ENCODE results near the gene ADAMTS3. TPM values are rescaled to one million over a fixed set of nuclear protein-coding genes. Genes with fewer than 3 reads are reported as not detected.

Gene ADAMTS3
- total and polyA plus RNA-seq, 2 donors (not counting 1 experiment from before 2014, with no cell fraction given) = not detected

- H3K9me3 Mint-ChIP-seq (ENCODE audit: insufficient read depth) = no peaks in the 10 kb centered on the region
- TF ChIP-seq, protein P1, sequence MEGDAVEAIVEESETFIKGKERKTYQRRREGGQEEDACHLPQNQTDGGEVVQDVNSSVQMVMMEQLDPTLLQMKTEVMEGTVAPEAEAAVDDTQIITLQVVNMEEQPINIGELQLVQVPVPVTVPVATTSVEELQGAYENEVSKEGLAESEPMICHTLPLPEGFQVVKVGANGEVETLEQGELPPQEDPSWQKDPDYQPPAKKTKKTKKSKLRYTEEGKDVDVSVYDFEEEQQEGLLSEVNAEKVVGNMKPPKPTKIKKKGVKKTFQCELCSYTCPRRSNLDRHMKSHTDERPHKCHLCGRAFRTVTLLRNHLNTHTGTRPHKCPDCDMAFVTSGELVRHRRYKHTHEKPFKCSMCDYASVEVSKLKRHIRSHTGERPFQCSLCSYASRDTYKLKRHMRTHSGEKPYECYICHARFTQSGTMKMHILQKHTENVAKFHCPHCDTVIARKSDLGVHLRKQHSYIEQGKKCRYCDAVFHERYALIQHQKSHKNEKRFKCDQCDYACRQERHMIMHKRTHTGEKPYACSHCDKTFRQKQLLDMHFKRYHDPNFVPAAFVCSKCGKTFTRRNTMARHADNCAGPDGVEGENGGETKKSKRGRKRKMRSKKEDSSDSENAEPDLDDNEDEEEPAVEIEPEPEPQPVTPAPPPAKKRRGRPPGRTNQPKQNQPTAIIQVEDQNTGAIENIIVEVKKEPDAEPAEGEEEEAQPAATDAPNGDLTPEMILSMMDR (IDR thresholded peaks at IDR 0.05) = no peak
- no peak for TF ChIP-seq EZH2 (IDR thresholded peaks at IDR 0.05; ENCODE audit: borderline replicate concordance, insufficient read depth, low read depth, low read length, poor library complexity, severe bottlenecking)
- no peak overlapping the region for H2AFZ ChIP-seq (ENCODE audit: insufficient read depth, low read depth, low read length, poor library complexity, severe bottlenecking)
- CTCF ChIA-PET = interaction anchor here (2.6 kb wide), 1 partner anchor 12 kb away, joined by 7 read pairs; no protein-coding TSS in a partner anchor
- H3K27ac ChIP-seq (ENCODE audit: low read length in 2 of 2) = no peak overlapping the region
- no peak overlapping the region for H3K4me3 ChIP-seq (ENCODE audit: control extremely low read depth in 1 of 5, extremely low read depth in 1 of 5, insufficient read depth in 1 of 5, low read depth in 2 of 5, low read length in 4 of 5)
- H3K27ac Mint-ChIP-seq = no peak overlapping the region
- intact Hi-C loops (cut with micrococcal nuclease) = no loop called here
- no peaks in the 10 kb centered on the region for H3K79me2 ChIP-seq (ENCODE audit: control insufficient read depth, insufficient read depth, low read length)
- H3K27me3 Mint-ChIP-seq = peaks cover 3% of the 10 kb centered on the region
- ATAC-seq (ENCODE audit: low read depth) (no peak), DNase-seq (no peak)
- H3K4me1 Mint-ChIP-seq = no peaks in the 10 kb centered on the region
- H3K4me3 Mint-ChIP-seq = no peak overlapping the region
- POLR2A ChIA-PET = no interaction called here
- H3K4me2 ChIP-seq (replicated peaks; ENCODE audit: low read depth, low read length, poor library complexity, severe bottlenecking) = no peak overlapping the region
- H3K9me3 ChIP-seq (ENCODE audit: control extremely low read depth in 1 of 3, control insufficient read depth in 2 of 3, insufficient read depth in 1 of 3, low read length in 2 of 3) = no peaks in the 10 kb centered on the region
- H4K20me1 ChIP-seq (ENCODE audit: control insufficient read depth, insufficient read depth, low read length, poor library complexity, severe bottlenecking) = no peaks in the 10 kb centered on the region
- H3K9ac ChIP-seq (ENCODE audit: low read length) = no peak overlapping the region
- H3K27me3 ChIP-seq (replicated peaks in 1 of 4; ENCODE audit: control extremely low read depth in 1 of 4, control insufficient read depth in 3 of 4, insufficient read depth in 4 of 4, low read length in 3 of 4) = no peaks in the 10 kb centered on the region
- no peaks in the 10 kb centered on the region for H3K36me3 ChIP-seq (replicated peaks in 1 of 2; ENCODE audit: control extremely low read depth in 1 of 2, control insufficient read depth in 1 of 2, extremely low read depth in 1 of 2, insufficient read depth in 2 of 2, low read length in 1 of 2)
- no peaks in the 10 kb centered on the region for H3K4me1 ChIP-seq (ENCODE audit: control insufficient read depth in 2 of 2, insufficient read depth in 2 of 2, low read length in 2 of 2)
These were observed 254.2 kb downstream of the ADAMTS3 start for GRCh38 chr4:72314869-72315268.

DNA sequence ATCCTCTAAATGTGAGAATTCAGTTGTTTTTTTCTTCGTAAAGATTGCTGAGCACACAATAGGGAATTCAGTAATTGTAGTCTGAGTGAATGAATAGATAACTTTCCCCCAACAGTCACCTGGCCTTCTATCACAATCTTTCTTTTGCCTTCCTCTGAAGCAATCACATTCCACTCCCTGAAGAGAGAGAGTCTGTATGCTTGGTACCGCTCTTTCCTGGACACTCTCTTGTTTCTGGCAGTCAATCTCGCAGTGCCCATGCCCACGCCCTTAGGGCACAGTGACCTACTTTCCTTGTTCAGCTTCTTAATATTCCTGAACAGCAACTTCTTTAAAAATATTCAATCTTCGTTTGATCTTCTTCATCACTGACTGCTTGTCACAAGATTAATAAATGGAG, 255.9 kb downstream of the ADAMTS3 start:
- H3K4me3 ChIP-seq (ENCODE audit: control extremely low read depth in 1 of 5, extremely low read depth in 1 of 5, insufficient read depth in 1 of 5, low read depth in 2 of 5, low read length in 4 of 5) = no peak overlapping the region
- DNase-seq (no peak), ATAC-seq (ENCODE audit: low read depth) (no peak)
- H3K9me3 ChIP-seq (ENCODE audit: control extremely low read depth in 1 of 3, control insufficient read depth in 2 of 3, insufficient read depth in 1 of 3, low read length in 2 of 3) = no peaks in the 10 kb centered on the region
- Mint-ChIP-seq H3K27me3 (no peaks in the 10 kb centered on the region), H3K27ac (no peak overlapping the region), H3K4me3 (no peak overlapping the region), H3K9me3 (ENCODE audit: insufficient read depth) (no peaks in the 10 kb centered on the region), H3K4me1 (no peaks in the 10 kb centered on the region)
- no peaks in the 10 kb centered on the region for H3K27me3 ChIP-seq (replicated peaks in 1 of 4; ENCODE audit: control extremely low read depth in 1 of 4, control insufficient read depth in 3 of 4, insufficient read depth in 4 of 4, low read length in 3 of 4)
- POLR2A ChIA-PET = no interaction called here
- no peaks in the 10 kb centered on the region for H3K4me1 ChIP-seq (ENCODE audit: control insufficient read depth in 2 of 2, insufficient read depth in 2 of 2, low read length in 2 of 2)
- CTCF ChIA-PET = interaction anchor here (1.2 to 1.4 kb wide), 2 partner anchors 10 to 12 kb away, joined by 4 to 5 read pairs; no protein-coding TSS in a partner anchor
- no peak overlapping the region for H3K9ac ChIP-seq (ENCODE audit: low read length)
- intact Hi-C loops (cut with micrococcal nuclease) = no loop called here
- no peaks in the 10 kb centered on the region for H3K79me2 ChIP-seq (ENCODE audit: control insufficient read depth, insufficient read depth, low read length)
- no peak overlapping the region for H3K4me2 ChIP-seq (replicated peaks; ENCODE audit: low read depth, low read length, poor library complexity, severe bottlenecking)
- no peak for TF ChIP-seq EZH2 (IDR thresholded peaks at IDR 0.05; ENCODE audit: borderline replicate concordance, insufficient read depth, low read depth, low read length, poor library complexity, severe bottlenecking)
- TF ChIP-seq, protein P1 (IDR thresholded peaks at IDR 0.05) = no peak
- no peaks in the 10 kb centered on the region for H3K36me3 ChIP-seq (replicated peaks in 1 of 2; ENCODE audit: control extremely low read depth in 1 of 2, control insufficient read depth in 1 of 2, extremely low read depth in 1 of 2, insufficient read depth in 2 of 2, low read length in 1 of 2)
- no CpG with 5 or more reads among the region's 5 CpGs for WGBS (ENCODE audit: insufficient coverage)
- H2AFZ ChIP-seq (ENCODE audit: insufficient read depth, low read depth, low read length, poor library complexity, severe bottlenecking) = no peak overlapping the region
- H4K20me1 ChIP-seq (ENCODE audit: control insufficient read depth, insufficient read depth, low read length, poor library complexity, severe bottlenecking) = no peaks in the 10 kb centered on the region
- H3K27ac ChIP-seq (ENCODE audit: low read length in 2 of 2) = no peak overlapping the region
